ENCODE measurements around the gene CRIP2.
A peak's percentile ranks its signal among the peaks of the same experiment; 100 is the strongest.

The CRIP2 gene

DNA sequence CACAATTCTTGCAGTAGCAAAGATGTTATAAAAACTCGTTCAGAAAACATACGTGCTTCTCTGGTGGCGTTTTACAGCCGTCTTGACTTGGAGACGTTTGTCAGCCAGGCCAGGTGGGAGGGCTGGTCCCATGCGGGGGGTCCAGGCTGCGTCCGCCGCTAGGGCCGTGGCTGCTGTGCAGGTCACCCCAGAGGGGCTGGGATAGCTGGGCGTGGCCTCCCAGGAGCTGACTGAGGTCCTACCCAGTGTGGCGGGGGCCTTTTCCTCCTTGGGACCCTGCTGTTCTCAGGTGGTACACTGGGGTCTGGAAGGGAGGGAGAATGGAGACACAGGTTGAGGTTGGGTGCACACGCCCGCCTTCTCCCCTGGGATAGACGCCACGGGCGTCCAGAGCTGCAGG lies 29.8 kb upstream of the CRIP2 start:
- DNase-seq (ENCODE audit: low spot score) = no peak

- DNase-seq (ENCODE audit: low spot score) = no peak
These were observed 29.3 kb upstream of the CRIP2 start for GRCh38 chr14:105445290-105445689.

DNA sequence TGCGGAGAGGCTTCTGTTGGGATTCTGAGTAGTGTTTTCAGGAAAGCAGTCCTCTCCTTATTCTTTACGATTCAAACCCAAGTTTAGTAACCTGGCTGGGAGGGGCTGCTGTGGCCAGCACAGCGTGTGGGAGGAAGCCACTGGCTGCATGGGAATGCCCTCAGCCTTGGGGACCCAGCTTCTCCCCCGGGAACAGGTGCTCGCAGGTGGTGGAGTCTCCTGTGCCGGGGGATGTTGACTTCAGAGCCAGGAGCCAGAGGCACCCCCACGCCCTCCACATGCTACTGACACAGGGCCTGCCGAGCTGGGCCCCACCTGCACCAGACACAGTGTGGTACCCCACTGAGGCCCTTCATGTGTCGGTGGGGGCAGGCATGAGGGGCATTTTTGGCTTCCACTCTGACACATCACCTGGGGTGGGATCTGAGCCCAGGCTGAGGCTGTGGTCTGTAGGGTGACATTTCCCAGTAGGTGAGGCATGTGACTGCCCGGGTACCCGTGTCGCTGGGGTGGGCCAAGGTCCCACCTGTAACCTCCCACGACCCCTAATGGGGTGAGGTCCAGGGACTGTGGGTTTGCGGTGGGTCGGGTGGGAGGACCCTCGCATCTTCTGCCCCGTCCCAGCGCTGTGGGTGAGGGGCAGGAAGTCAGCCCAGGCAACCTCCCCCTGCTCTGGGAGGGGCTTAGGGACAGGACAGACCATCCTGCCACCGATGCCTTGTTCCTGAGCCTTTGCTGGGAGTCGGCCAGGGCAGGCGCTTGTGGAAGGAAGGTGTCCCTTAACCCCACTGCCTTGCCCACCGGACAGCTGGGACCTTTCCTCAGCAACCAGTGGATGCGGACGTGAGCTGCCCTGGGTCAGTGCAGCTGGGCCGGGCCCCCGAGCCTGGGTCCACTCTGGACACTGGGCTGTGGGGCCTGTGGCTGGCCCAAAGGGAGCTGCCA lies 28.4 kb upstream of the CRIP2 start:
- DNase-seq (ENCODE audit: low spot score) = no peak

GRCh38 chr14:105446971-105447370 lies 27.6 kb upstream of the CRIP2 start:
- DNase-seq (ENCODE audit: low spot score) = no peak

DNA sequence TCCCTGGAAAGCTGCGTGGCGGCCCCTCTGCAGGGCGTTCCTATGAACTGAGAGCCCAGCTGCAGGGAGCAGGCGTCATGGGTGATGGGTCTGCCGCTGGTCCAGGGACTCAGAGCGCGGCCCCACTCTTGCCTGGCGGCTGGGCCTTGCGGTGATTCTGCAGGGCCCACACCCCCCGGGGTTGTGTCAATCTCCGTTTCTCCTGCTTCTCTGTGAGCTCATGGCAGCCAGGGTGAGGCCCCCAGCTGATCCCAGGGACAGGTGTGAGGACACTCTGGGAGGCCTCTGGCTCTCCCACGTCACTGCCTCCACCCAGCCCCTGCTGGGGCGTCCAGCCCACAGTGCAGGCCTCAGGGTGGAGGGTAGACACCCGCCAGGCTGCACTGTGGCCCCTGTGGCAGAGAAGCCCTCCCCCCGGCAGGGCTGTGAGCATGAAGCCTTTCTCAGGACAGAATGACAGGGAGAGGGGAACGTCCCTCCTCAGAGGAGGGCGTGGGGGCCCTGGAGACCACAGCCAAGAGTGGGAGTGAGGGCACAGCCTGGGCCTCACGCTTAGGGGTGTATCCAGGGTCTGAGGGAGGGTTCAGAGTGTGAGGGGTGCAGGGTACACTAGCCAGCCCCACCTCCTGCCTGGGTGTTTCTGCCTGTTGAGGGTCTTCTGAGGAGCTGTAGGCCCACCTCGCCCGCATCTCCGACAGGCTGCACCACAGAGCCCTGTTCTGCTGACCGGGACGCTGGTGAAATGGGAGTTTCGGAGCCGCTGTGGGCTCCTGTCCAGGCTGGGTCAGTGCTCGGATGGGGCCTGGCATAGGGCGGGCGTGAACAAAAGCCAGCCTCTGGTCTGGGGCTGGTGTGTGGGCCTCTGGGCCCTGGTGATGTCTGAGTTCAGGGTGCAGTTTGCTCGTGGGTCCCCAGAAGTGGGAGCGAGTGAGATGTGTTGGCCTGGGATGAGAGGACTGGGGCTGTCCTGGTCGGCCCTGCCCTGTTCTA lies 26.7 kb upstream of the CRIP2 start:
- DNase-seq (ENCODE audit: low spot score) = no peak

DNA sequence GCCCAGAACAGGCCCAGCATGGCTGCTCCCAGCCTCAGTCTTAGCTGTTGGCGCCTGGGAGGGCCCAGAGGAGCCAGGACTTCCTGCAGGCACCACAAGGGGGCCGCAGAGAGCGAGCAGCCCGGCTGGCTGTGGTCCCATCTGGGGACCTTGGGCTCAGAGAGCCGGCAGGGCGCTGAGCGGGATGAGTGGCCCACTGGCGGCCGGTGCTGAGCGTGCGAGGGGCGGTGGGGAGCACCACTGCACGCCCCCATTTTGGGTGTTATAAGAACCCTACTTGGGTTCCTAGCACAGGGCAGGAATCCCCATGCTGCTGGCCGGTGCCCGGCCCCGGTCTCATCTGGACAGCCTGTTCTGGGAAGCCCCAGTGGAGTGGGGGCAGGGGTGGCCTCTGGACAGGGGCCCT lies 25.9 kb upstream of the CRIP2 start:
- peak; percentile 78 for DNase-seq (ENCODE audit: low spot score)

GRCh38 chr14:105449276-105450122 lies 25.1 kb upstream of the CRIP2 start:
- DNase-seq (ENCODE audit: low spot score) = no peak

GRCh38 chr14:105450123-105450505 lies 24.5 kb upstream of the CRIP2 start:
- no peak for DNase-seq (ENCODE audit: low spot score)

GRCh38 chr14:105450864-105451720 lies 23.5 kb upstream of the CRIP2 start:
- no peak for DNase-seq (ENCODE audit: low spot score)

DNA sequence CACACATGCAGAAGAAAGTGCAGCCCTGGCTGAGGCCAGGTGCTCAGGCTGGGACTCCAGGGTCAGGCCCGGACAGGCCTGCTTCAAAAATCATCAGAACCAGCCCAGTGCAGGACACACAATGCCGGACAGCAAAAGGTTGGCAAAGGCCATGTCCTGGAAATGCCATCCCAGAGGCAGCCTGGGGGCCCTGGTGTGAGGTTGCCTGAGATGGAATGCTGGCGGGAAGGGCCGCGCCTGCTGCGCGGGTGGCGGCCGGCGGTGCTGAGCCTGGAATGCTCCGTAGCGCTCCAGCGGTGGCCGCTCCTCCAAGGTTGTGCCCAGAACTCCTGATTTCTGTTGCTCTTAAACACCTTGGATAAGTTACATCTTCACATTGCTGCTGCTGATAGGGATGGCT lies 21.7 kb upstream of the CRIP2 start:
- DNase-seq (ENCODE audit: low spot score) = no peak

DNA sequence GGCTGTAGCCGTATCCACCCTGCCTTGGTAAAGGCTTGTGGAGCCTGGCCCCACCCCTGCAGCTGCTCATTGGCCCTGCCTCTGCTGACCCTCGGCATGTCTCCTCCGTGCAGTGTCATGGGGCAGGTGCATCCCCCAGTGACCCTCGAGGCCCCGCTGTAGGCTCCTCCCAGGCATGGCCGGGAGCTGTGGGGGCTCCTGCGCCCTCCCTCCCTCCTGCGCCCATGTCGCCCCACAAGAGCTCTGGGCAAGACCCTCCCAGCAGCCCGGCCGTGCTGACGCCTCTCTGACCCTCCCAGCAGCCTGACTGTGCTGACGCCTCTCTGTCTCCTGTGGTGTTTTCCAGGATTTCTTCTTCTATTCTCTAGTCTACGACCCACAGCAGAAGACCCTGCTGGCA lies 20.8 kb upstream of the CRIP2 start:
- no peak for DNase-seq (ENCODE audit: low spot score)

DNA sequence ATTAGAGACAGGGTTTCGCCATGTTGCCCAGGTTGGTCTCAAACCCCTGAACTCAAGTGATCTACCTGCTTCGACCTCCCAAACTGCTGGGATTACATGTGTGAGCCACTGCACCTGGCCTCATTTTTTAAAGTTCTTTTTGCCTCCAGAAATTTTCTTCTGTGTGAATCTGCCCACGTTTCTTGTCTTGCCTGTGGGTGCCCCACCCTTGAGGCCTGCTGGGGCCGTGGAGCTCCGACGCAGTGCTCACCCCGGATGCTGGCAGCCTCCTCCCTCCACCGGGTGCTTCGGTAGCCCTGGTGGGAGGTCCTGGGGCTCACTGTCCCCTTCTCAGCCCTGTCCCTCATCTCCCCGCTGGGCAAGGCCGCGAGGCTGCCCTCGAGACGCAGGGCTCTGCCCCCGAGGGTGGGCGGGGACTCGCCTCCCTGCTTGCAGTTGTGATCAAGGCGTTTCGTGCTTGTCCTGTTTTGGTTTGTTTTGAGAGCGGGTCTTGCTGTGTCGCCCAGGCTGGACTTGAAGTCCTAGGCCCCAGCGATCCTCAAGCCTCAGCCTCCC lies 19.5 kb upstream of the CRIP2 start:
- DNase-seq (ENCODE audit: low spot score) = no peak

DNA sequence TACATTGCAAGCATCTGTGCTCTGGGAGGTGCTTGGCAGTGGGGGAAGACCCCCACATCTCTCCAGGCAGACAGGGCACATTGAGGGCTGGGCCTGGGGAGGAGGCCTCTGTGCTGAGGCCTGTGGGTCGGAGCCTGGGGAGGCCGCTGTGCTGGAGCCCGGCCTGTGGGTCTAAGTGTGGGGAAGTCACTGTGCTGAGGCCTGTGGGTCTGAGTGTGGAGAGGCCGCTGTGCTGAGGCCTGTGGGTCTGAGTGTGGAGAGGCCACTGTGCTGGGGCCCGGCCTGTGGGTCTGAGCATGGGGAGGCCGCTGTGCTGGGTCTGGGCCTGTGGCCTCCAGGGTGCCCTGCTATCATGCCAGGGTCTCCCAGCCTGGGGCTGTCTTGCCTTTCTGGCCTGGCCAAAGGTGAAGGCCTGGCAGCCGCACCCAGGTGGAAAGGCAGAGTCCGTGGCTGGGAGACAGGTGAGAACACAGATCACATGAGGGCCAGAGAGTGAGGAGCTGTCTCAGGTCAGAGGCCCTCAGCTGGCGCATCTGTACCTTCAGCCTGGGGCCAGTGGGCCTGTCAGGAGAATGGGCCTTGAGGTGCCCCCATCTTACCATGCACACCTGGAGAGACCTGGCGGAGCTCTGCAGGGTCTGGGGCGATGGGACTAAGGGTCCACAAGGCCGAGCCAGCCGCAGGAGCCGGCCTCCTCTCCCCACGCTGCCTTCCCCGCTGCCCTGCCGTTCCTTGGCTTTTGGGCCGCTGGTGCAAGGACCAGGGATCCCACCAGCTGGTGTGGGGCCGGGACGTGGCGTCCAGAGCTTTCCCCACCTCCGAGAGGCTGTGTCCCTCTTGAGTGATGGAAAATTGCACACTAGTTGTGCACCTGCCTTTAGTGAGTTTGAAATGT lies 18.6 kb upstream of the CRIP2 start:
- no peak for DNase-seq (ENCODE audit: low spot score)

GRCh38 chr14:105456736-105457617 lies 17.6 kb upstream of the CRIP2 start:
- no peak for DNase-seq (ENCODE audit: low spot score)

GRCh38 chr14:105458010-105458409 lies 16.6 kb upstream of the CRIP2 start:
- DNase-seq (ENCODE audit: low spot score) = no peak

DNA sequence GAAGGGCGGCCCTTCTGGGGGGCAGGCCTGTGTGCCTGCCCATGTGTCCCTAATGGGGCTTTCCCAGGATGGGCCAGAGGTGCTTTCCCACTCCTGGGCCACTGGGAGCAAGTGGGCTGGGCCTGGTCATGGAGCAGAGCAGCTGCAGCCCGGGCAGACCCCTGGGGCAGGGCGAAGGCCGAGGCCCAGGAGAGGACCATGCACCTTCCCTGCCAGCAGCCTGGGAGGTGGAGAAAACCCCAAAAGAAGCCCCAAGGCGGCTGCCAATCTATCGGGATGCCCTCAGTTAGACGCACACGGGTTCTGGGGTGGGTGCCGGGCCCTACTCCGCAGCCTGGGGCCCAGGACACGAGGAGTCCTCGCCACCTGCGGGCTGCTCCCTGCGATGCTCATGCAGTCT lies 16.1 kb upstream of the CRIP2 start:
- no peak for DNase-seq (ENCODE audit: low spot score)

GRCh38 chr14:105460116-105460515 lies 14.5 kb upstream of the CRIP2 start:
- DNase-seq (ENCODE audit: low spot score) = no peak

- DNase-seq (ENCODE audit: low spot score) = no peak
These were observed 14.0 kb upstream of the CRIP2 start for GRCh38 chr14:105460616-105461015.

- no peak for DNase-seq (ENCODE audit: low spot score)
These were observed 12.7 kb upstream of the CRIP2 start for GRCh38 chr14:105461903-105462302.
